Mesenchymal stem cell (in vitro differentiated cells and primary cell): ENCODE data around the gene CNTLN.
"Not testable (repeated sequence)": the region's sequence is repeated elsewhere in the genome, so short reads cannot be mapped to it uniquely, and the experiment has no call there.

ENCODE experiments used
- DNase-seq: peaks from one replicate; pipeline ENCODE4 v3.0.0-alpha.2; 2013
- H2AFZ ChIP-seq: one replicate; pipeline ENCODE4 v1.6.1; 2013; ENCODE audit warnings: low read depth, mild to moderate bottlenecking, control low read depth, inconsistent platforms, low read length, moderate library complexity
- H2AK5ac ChIP-seq: 2 replicates; pipeline ENCODE4 v1.6.1; 2013; ENCODE audit warnings: low read length, moderate library complexity, mild to moderate bottlenecking, inconsistent platforms; ENCODE audit not compliant: severe bottlenecking
- H2BK120ac ChIP-seq: one replicate; pipeline ENCODE4 v1.6.1; 2013; ENCODE audit warnings: low read depth, mild to moderate bottlenecking, inconsistent platforms, low read length, moderate library complexity
- H2BK12ac ChIP-seq, 2 experiments: one replicate each; pipeline ENCODE4 v1.6.1; 2013; ENCODE audit warnings: inconsistent platforms in 2 of 2, low read length in 2 of 2, mild to moderate bottlenecking in 2 of 2, moderate library complexity in 2 of 2, control low read depth in 1 of 2
- H2BK15ac ChIP-seq: one replicate; pipeline ENCODE4 v1.6.1; 2013; ENCODE audit warnings: mild to moderate bottlenecking, low read depth, inconsistent platforms; ENCODE audit not compliant: poor library complexity, severe bottlenecking
- H2BK5ac ChIP-seq: 2 replicates; pipeline ENCODE4 v1.6.1; 2013; ENCODE audit warnings: low read depth, mild to moderate bottlenecking, low read length, control low read depth, inconsistent platforms; ENCODE audit not compliant: poor library complexity, severe bottlenecking
- H3K14ac ChIP-seq, 2 experiments: one replicate each; pipeline ENCODE4 v1.6.1; 2013; ENCODE audit warnings: inconsistent platforms in 2 of 2, low read length in 2 of 2, control low read depth in 1 of 2, mild to moderate bottlenecking in 1 of 2, moderate library complexity in 1 of 2
- H3K18ac ChIP-seq, 2 experiments: one replicate each; pipeline ENCODE4 v1.6.1; 2013; ENCODE audit warnings: inconsistent platforms in 2 of 2, low read length in 2 of 2, control low read depth in 1 of 2, low read depth in 1 of 2, mild to moderate bottlenecking in 1 of 2
- H3K23ac ChIP-seq, 2 experiments: one replicate each; pipeline ENCODE4 v1.6.1; 2013; ENCODE audit warnings: inconsistent platforms in 2 of 2, low read length in 2 of 2, mild to moderate bottlenecking in 2 of 2, moderate library complexity in 2 of 2, control low read depth in 1 of 2
- H3K27ac ChIP-seq: 2 replicates; pipeline ENCODE4 v1.5.1; 2013; ENCODE audit warnings: mild to moderate bottlenecking, moderate library complexity, low read length, control low read depth, inconsistent platforms; ENCODE audit not compliant: poor library complexity, severe bottlenecking
- H3K27me3 ChIP-seq, 2 experiments: 2 replicates each; pipeline versions ENCODE4 v1.6.1 to v1.7.0; 2013; ENCODE audit warnings: low read length in 2 of 2, mild to moderate bottlenecking in 2 of 2, moderate library complexity in 2 of 2, control low read depth in 1 of 2, inconsistent platforms in 1 of 2; ENCODE audit not compliant: control insufficient read depth in 1 of 2, insufficient read depth in 1 of 2
- H3K36me3 ChIP-seq, 2 experiments: 2 replicates each; pipeline versions ENCODE4 v1.6.1 to v1.7.0; 2013; ENCODE audit warnings: low read length in 2 of 2, control low read depth in 1 of 2, inconsistent platforms in 1 of 2, low read depth in 1 of 2, mild to moderate bottlenecking in 1 of 2; ENCODE audit not compliant: insufficient read depth in 2 of 2, control insufficient read depth in 1 of 2
- H3K4ac ChIP-seq, 2 experiments: one replicate each; pipeline ENCODE4 v1.6.1; 2013; ENCODE audit warnings: inconsistent platforms in 2 of 2, low read length in 2 of 2, mild to moderate bottlenecking in 2 of 2, moderate library complexity in 2 of 2, control low read depth in 1 of 2, low read depth in 1 of 2
- H3K4me1 ChIP-seq: 2 replicates; pipeline ENCODE4 v1.6.1; 2013; ENCODE audit warnings: low read depth, low read length, control low read depth; ENCODE audit not compliant: control insufficient read depth, insufficient read depth
- H3K4me2 ChIP-seq: 2 replicates; pipeline ENCODE4 v1.6.1; 2013; ENCODE audit warnings: low read length, mild to moderate bottlenecking, inconsistent platforms; ENCODE audit not compliant: poor library complexity, severe bottlenecking
- H3K4me3 ChIP-seq, 2 experiments: 2 replicates each; pipeline versions ENCODE4 v1.5.1 to v1.7.0; 2013; ENCODE audit warnings: low read length in 2 of 2, mild to moderate bottlenecking in 2 of 2, control low read depth in 1 of 2, low read depth in 1 of 2; ENCODE audit not compliant: insufficient read depth in 1 of 2
- H3K79me1 ChIP-seq: replicated peaks from 2 replicates; pipeline ENCODE4 v1.6.1; 2013; ENCODE audit warnings: mild to moderate bottlenecking, control low read depth, low read length, inconsistent platforms; ENCODE audit not compliant: poor library complexity, severe bottlenecking
- H3K9ac ChIP-seq: 2 replicates; pipeline ENCODE4 v1.7.0; 2013; ENCODE audit warnings: mild to moderate bottlenecking, low read length, moderate library complexity
- H3K9me3 ChIP-seq: 2 replicates; pipeline ENCODE4 v1.7.0; 2013; ENCODE audit warnings: mild to moderate bottlenecking, low read length; ENCODE audit not compliant: control insufficient read depth
- H4K8ac ChIP-seq: one replicate; pipeline ENCODE4 v1.6.1; 2013; ENCODE audit warnings: inconsistent platforms, mild to moderate bottlenecking, low read length, moderate library complexity
- H4K91ac ChIP-seq: one replicate; pipeline ENCODE4 v1.6.1; 2013; ENCODE audit warnings: mild to moderate bottlenecking, low read length, inconsistent platforms
- WGBS: methylation state at CpG from one replicate; pipeline ENCODE4 v1.1.7; 2013; ENCODE audit warnings: mixed read lengths; 5-methylcytosine and 5-hydroxymethylcytosine counted together

The CNTLN gene

GRCh38 chr9:17269799-17270198 lies 135.0 kb downstream of the CNTLN start:
- Histone ChIP-seq H2BK15ac (no peak overlapping the region), H3K4ac (no peak overlapping the region), H2AK5ac (no peak overlapping the region), H3K9ac (no peak overlapping the region), H4K8ac (no peak overlapping the region), H2BK120ac (no peak overlapping the region), H3K14ac (no peak overlapping the region), H3K36me3 (no peaks in the 10 kb centered on the region), H3K79me1 (peaks cover 3% of the 10 kb centered on the region), H2BK5ac (no peak overlapping the region), H3K4me3 (no peak overlapping the region), H3K9me3 (no peaks in the 10 kb centered on the region), H3K23ac (no peak overlapping the region), H4K91ac (no peak overlapping the region), H3K27ac (no peak overlapping the region), H3K27me3 (no peaks in the 10 kb centered on the region), H2AFZ (no peak overlapping the region), H3K4me2 (no peak overlapping the region), H3K4me1 (no peaks in the 10 kb centered on the region), H2BK12ac (no peak overlapping the region), H3K18ac (no peak overlapping the region)
- no peak for DNase-seq

GRCh38 chr9:17272536-17272935 lies 137.7 kb downstream of the CNTLN start:
- Histone ChIP-seq H3K18ac (no peak overlapping the region), H3K9me3 (no peaks in the 10 kb centered on the region), H2BK5ac (no peak overlapping the region), H3K27me3 (no peaks in the 10 kb centered on the region), H3K27ac (no peak overlapping the region), H3K4ac (no peak overlapping the region), H3K9ac (no peak overlapping the region), H2BK120ac (no peak overlapping the region), H3K79me1 (peaks cover 3% of the 10 kb centered on the region), H3K14ac (no peak overlapping the region), H3K4me1 (no peaks in the 10 kb centered on the region), H4K91ac (no peak overlapping the region), H2AFZ (no peak overlapping the region), H2BK15ac (no peak overlapping the region), H3K23ac (no peak overlapping the region), H2BK12ac (no peak overlapping the region), H2AK5ac (no peak overlapping the region), H3K4me3 (no peak overlapping the region), H3K4me2 (no peak overlapping the region), H3K36me3 (peaks cover 0 to 6% of the 10 kb centered on the region in 2 experiments), H4K8ac (no peak overlapping the region)
- peak; percentile 10 for DNase-seq

GRCh38 chr9:17280350-17281012 lies 145.6 kb downstream of the CNTLN start:
- Histone ChIP-seq H2AK5ac (no peak overlapping the region), H2BK120ac (no peak overlapping the region), H2AFZ (no peak overlapping the region), H3K4me2 (no peak overlapping the region), H3K79me1 (peaks cover 2% of the 10 kb centered on the region), H3K14ac (no peak overlapping the region), H3K4me1 (no peaks in the 10 kb centered on the region), H2BK5ac (no peak overlapping the region), H3K9ac (no peak overlapping the region), H3K23ac (no peak overlapping the region), H3K18ac (no peak overlapping the region), H3K36me3 (peaks cover 0 to 15% of the 10 kb centered on the region in 2 experiments), H3K27me3 (no peaks in the 10 kb centered on the region), H3K4ac (no peak overlapping the region), H4K8ac (no peak overlapping the region), H3K27ac (no peak overlapping the region), H2BK15ac (no peak overlapping the region), H3K4me3 (no peak overlapping the region), H3K9me3 (no peaks in the 10 kb centered on the region), H4K91ac (no peak overlapping the region), H2BK12ac (no peak overlapping the region)
- WGBS = 98% methylated on average over 4 of the region's 4 CpGs
- peak; percentile 7 for DNase-seq

GRCh38 chr9:17290673-17291072 lies 155.8 kb downstream of the CNTLN start:
- peaks cover 10 to 14% of the 10 kb centered on the region in 2 experiments for H3K36me3 ChIP-seq
- H4K91ac ChIP-seq = not testable (repeated sequence)

More at GRCh38 chr9:17290673-17291072, 155.8 kb downstream of the CNTLN start:
- not testable (repeated sequence) for H2BK12ac ChIP-seq, H3K27ac ChIP-seq, H3K27me3 ChIP-seq, H3K14ac ChIP-seq, H3K4me3 ChIP-seq, H2AFZ ChIP-seq, H2BK120ac ChIP-seq, H2BK5ac ChIP-seq, H3K4ac ChIP-seq, H3K9me3 ChIP-seq, H3K4me2 ChIP-seq, H2AK5ac ChIP-seq, H3K4me1 ChIP-seq, H4K8ac ChIP-seq, H3K18ac ChIP-seq, DNase-seq, H2BK15ac ChIP-seq, H3K9ac ChIP-seq, H3K23ac ChIP-seq
- WGBS = 96% methylated on average over 12 of the region's 22 CpGs
- peaks cover 20% of the 10 kb centered on the region for H3K79me1 ChIP-seq
